ENCODE results near the gene COL18A1.

DNA sequence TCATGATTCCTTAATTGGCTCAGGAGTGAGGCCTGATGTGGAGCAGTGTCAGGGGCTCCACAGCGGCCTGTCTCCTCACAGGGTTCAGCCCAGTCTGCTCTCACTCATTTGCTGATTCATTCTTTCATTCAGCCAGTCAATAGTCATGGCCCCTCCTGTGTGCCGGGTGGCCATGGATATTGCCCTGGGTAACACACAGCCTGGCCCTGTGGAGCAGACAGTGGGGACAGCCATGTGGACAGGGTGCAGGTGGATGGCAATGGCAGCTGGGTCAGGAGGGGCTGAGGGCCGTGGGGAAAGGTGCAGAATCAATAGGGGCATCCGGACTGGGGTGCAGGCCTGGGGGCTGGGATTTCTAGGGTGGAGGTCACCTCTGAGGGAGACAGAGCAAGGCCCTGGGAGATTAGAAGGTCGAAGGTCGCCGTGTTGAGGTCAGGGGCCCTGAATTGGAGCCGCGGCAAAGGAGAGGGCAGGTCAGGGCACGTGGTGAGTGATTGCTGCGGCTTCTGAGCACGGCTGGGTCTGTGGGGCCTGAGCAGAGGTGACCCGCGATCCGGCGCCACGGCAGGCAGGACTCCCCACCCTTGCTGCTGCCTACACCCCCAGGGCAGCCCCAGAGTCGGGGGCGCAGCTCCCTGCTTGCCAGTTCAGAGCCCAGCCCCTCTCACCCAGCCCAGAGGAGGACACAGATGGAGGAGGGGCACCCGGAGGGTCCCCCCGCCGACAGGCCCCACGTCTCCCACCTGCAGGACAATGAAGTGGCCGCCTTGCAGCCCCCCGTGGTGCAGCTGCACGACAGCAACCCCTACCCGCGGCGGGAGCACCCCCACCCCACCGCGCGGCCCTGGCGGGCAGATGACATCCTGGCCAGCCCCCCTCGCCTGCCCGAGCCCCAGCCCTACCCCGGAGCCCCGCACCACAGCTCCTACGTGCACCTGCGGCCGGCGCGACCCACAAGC, 103.9 kb downstream of the COL18A1 start:
- TF ChIP-seq, protein P1, sequence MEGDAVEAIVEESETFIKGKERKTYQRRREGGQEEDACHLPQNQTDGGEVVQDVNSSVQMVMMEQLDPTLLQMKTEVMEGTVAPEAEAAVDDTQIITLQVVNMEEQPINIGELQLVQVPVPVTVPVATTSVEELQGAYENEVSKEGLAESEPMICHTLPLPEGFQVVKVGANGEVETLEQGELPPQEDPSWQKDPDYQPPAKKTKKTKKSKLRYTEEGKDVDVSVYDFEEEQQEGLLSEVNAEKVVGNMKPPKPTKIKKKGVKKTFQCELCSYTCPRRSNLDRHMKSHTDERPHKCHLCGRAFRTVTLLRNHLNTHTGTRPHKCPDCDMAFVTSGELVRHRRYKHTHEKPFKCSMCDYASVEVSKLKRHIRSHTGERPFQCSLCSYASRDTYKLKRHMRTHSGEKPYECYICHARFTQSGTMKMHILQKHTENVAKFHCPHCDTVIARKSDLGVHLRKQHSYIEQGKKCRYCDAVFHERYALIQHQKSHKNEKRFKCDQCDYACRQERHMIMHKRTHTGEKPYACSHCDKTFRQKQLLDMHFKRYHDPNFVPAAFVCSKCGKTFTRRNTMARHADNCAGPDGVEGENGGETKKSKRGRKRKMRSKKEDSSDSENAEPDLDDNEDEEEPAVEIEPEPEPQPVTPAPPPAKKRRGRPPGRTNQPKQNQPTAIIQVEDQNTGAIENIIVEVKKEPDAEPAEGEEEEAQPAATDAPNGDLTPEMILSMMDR (conservative IDR thresholded peaks at IDR 0.05; ENCODE audit: low read depth, low read length), result no peak
- TF ChIP-seq EZH2 (IDR thresholded peaks at IDR 0.05; ENCODE audit: low read length, unreplicated experiment), result no peak
